Measurements from ENCODE around the gene ADGRV1. TPM values are rescaled to one million over a fixed set of nuclear protein-coding genes. Genes with fewer than 3 reads are reported as not detected.
A peak's percentile ranks its signal among the peaks of the same experiment; 100 is the strongest.

ADGRV1 gene
- polyA plus RNA-seq, 3 donors, result 0.18 to 0.33 TPM; not detected in 1

- Histone ChIP-seq H3K9me3 (replicated peaks in 1 of 2; ENCODE audit: control insufficient read depth in 1 of 2, insufficient read depth in 1 of 2, low read length in 2 of 2) (peaks cover 3 to 16% of the 10 kb centered on the region in 2 donors), H3K27me3 (ENCODE audit: control insufficient read depth in 2 of 2, insufficient read depth in 2 of 2, low read length in 2 of 2) (peaks cover 65 to 68% of the 10 kb centered on the region in 2 donors), H3K9ac (ENCODE audit: insufficient read depth, low read length, poor library complexity, severe bottlenecking) (no peak overlapping the region), H3K27ac (ENCODE audit: low read depth in 1 of 2, low read length in 2 of 2) (no peak overlapping the region), H3K79me2 (ENCODE audit: insufficient read depth, low read length) (no peaks in the 10 kb centered on the region), H3K4me2 (replicated peaks; ENCODE audit: extremely low read depth, low read length, poor library complexity, severe bottlenecking) (no peak overlapping the region), H3K4me3 (replicated peaks in 1 of 3; ENCODE audit: low read depth in 2 of 3, low read length in 3 of 3) (no peak overlapping the region), H2AFZ (ENCODE audit: insufficient read depth, low read depth, low read length, poor library complexity, severe bottlenecking) (no peak overlapping the region), H3K4me1 (ENCODE audit: control insufficient read depth in 1 of 2, insufficient read depth in 2 of 2, low read length in 2 of 2) (peaks cover 12 to 15% of the 10 kb centered on the region in 2 donors), H4K20me1 (ENCODE audit: insufficient read depth, low read length) (no peaks in the 10 kb centered on the region), H3K36me3 (replicated peaks in 1 of 2; ENCODE audit: control insufficient read depth in 1 of 2, insufficient read depth in 2 of 2, low read length in 2 of 2) (no peaks in the 10 kb centered on the region)
- no peak overlapping the region for H3K4me3 Mint-ChIP-seq
- no peak for DNase-seq
- TF ChIP-seq CTCF (IDR thresholded peaks at IDR 0.05), result no peak
- intact Hi-C loops (cut with micrococcal nuclease), result no loop called here
- peaks cover 51 to 58% (median 53%) of the 10 kb centered on the region in 3 donors for H3K27me3 Mint-ChIP-seq (ENCODE audit: low read depth in 3 of 3)
- H3K4me1 Mint-ChIP-seq, result peaks cover 27% of the 10 kb centered on the region
- H3K27ac Mint-ChIP-seq, result no peak overlapping the region
- H3K36me3 Mint-ChIP-seq, result peaks cover 0 to 3% of the 10 kb centered on the region in 2 donors
- peaks cover 0 to 8% (median 5%) of the 10 kb centered on the region in 7 donors for H3K9me3 Mint-ChIP-seq
These were observed 4.9 kb upstream of the ADGRV1 start for GRCh38 chr5:90553711-90554110.

- peaks cover 3 to 17% of the 10 kb centered on the region in 2 donors for H3K9me3 ChIP-seq (replicated peaks in 1 of 2; ENCODE audit: control insufficient read depth in 1 of 2, insufficient read depth in 1 of 2, low read length in 2 of 2)
- no peaks in the 10 kb centered on the region for H3K36me3 ChIP-seq (replicated peaks in 1 of 2; ENCODE audit: control insufficient read depth in 1 of 2, insufficient read depth in 2 of 2, low read length in 2 of 2)
- H4K20me1 ChIP-seq (ENCODE audit: insufficient read depth, low read length), result no peaks in the 10 kb centered on the region
- Mint-ChIP-seq H3K4me3 (peak overlapping the region in 1 of 2 donors; percentile 13), H3K27ac (peak overlapping the region in 1 of 7 donors; percentile 14), H3K27me3 (ENCODE audit: low read depth in 3 of 3) (peaks cover 57 to 64% (median 59%) of the 10 kb centered on the region in 3 donors), H3K4me1 (peaks cover 30% of the 10 kb centered on the region), H3K9me3 (peaks cover 0 to 8% (median 6%) of the 10 kb centered on the region in 7 donors), H3K36me3 (peaks cover 0 to 3% of the 10 kb centered on the region in 2 donors)
- H3K4me1 ChIP-seq (ENCODE audit: control insufficient read depth in 1 of 2, insufficient read depth in 2 of 2, low read length in 2 of 2), result peaks cover 16 to 18% of the 10 kb centered on the region in 2 donors
- 86% methylated on average over 1 of the region's 4 CpGs for WGBS (ENCODE audit: insufficient coverage)
- no peak overlapping the region for H3K4me2 ChIP-seq (replicated peaks; ENCODE audit: extremely low read depth, low read length, poor library complexity, severe bottlenecking)
- H3K9ac ChIP-seq (ENCODE audit: insufficient read depth, low read length, poor library complexity, severe bottlenecking), result no peak overlapping the region
- H3K27ac ChIP-seq (ENCODE audit: low read depth in 1 of 2, low read length in 2 of 2), result no peak overlapping the region
- intact Hi-C loops (cut with micrococcal nuclease), result no loop called here
- H2AFZ ChIP-seq (ENCODE audit: insufficient read depth, low read depth, low read length, poor library complexity, severe bottlenecking), result no peak overlapping the region
- H3K4me3 ChIP-seq (replicated peaks in 1 of 3; ENCODE audit: low read depth in 2 of 3, low read length in 3 of 3), result no peak overlapping the region
- H3K79me2 ChIP-seq (ENCODE audit: insufficient read depth, low read length), result no peaks in the 10 kb centered on the region
- DNase-seq, result no peak
- no peak for TF ChIP-seq CTCF (IDR thresholded peaks at IDR 0.05)
- peaks cover 73 to 75% of the 10 kb centered on the region in 2 donors for H3K27me3 ChIP-seq (ENCODE audit: control insufficient read depth in 2 of 2, insufficient read depth in 2 of 2, low read length in 2 of 2)
These were observed 4.1 kb upstream of the ADGRV1 start for GRCh38 chr5:90554358-90555006.

All from CD14-positive monocyte (primary cell).